Fibroblast of the aortic adventitia (primary cell): ENCODE data around the gene TGDS. TPM values are rescaled to one million over a fixed set of nuclear protein-coding genes. Genes with fewer than 3 reads are reported as not detected.

Source experiments
- DNase-seq: peaks from one replicate; pipeline ENCODE4 v3.0.0-alpha.2; 2010; ENCODE audit warnings: low read depth
- H3K4me3 ChIP-seq: 2 replicates; pipeline ENCODE4 v1.5.1; 2011; ENCODE audit warnings: low read depth, mild to moderate bottlenecking, control low read depth, low read length, moderate library complexity
- total RNA-seq: library from RNA; depleted of rRNA; stranded (reverse); fragments of >200 nt; gene quantifications from 2 replicates; pipeline ENCODE4 v1.2.3, GENCODE V29; 2012; ENCODE audit warnings: low replicate concordance
- TF ChIP-seq, protein P1 (sequence below): IDR thresholded peaks from 2 replicates; pipeline ENCODE4 v1.5.1; 2011; ENCODE audit warnings: mild to moderate bottlenecking, low read length, control low read depth, inconsistent platforms; ENCODE audit not compliant: insufficient read depth

TGDS gene
- total RNA-seq, 1 donor: 14.9 TPM

DNA sequence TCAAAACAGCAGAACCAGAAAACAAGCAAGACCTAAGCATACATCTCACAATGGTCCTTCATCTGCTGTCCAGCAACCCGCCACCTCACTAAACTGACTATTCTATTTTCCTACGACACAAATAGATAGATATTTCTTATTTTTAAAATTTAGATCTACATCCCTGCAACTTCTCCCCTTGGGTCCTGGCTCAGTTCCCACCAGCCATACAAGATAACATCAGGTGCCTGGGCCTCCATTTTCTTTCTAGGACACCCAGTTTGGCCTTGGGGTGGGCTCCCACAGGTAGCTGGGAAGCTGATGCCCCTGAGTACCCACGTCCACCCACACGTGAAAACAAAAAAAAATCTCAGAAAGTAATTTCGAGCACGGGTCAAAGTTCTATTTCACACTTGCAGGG, 47.6 kb downstream of the TGDS start:
- DNase-seq: no peak
- peak overlapping the region; percentile 78 for H3K4me3 ChIP-seq
- TF ChIP-seq, protein P1, sequence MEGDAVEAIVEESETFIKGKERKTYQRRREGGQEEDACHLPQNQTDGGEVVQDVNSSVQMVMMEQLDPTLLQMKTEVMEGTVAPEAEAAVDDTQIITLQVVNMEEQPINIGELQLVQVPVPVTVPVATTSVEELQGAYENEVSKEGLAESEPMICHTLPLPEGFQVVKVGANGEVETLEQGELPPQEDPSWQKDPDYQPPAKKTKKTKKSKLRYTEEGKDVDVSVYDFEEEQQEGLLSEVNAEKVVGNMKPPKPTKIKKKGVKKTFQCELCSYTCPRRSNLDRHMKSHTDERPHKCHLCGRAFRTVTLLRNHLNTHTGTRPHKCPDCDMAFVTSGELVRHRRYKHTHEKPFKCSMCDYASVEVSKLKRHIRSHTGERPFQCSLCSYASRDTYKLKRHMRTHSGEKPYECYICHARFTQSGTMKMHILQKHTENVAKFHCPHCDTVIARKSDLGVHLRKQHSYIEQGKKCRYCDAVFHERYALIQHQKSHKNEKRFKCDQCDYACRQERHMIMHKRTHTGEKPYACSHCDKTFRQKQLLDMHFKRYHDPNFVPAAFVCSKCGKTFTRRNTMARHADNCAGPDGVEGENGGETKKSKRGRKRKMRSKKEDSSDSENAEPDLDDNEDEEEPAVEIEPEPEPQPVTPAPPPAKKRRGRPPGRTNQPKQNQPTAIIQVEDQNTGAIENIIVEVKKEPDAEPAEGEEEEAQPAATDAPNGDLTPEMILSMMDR: no peak

DNA sequence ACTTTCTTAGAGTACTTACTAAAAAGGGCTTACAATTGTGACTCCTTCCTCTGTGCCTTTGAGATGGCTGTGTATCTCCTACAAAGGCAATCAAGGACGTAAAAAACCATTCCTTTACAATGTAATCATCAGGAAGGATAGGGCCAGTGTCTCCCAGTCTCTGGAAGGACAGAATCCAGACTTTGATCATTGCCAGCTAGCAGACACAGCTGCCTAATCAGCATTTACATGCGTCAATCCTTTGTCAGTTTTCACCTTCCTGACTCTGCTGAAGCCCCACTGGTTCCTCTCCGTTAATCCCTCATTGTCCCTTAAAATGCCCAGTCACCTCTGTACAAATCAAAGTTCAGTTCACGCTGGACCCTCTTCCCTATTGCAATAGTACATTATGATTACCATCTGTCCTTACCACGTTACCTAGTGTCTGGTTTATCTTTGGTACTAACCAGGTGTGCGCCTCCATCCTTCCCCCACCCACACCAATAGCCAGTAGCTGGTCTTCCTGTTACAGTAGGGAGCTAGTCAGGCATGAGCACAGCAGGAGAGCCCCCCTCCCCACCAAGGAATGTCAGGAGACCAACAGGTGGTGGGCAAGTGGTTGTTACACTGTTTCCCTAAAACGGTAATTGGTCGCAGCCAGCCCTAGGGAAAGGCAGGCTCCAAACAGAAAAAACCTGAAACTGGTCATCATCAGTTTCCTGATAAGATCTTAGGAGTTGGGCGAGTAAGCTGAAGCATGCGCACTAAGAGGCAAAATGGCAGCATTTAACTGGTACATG, 49.7 kb downstream of the TGDS start:
- H3K4me3 ChIP-seq: no peak overlapping the region
- DNase-seq: no peak
- TF ChIP-seq, protein P1: no peak

DNA sequence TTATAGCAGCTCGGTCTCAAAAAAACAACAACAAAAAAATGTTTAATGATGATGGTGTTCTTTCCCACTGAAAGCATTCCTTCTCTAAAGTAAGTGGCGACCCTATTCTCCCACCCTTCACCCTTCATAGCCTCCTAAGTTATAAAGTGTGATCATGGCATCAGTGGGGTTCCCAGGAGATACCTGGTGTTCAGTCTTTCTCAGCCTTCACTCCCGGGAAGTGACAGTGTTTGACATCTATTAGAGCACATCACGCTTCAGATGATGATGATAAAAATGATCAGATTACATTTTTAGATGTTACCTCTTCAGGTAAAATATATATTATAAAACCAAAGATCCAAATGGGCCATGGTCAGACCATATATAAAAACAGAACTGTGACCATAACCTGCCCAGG, 51.0 kb downstream of the TGDS start:
- H3K4me3 ChIP-seq: no peak overlapping the region
- no peak for DNase-seq
- TF ChIP-seq, protein P1: no peak

DNA sequence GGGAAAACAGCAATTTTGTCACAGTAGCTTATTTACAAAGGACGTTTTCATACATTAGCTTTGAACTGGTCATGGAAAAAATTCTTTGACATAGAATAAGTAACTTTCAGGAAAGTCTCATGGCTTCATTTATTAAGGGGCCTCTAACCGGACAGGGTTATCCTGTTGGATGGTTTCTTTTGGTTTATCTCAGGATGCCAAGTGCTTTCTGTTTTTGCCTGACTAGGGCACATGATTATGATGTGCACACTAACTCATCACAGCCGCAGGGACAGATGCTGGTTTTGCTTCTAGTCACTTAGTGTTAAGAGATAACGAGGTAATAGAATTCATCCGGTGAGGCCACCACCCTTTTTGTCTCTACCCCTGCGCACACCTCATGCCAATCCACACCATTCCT, 53.0 kb downstream of the TGDS start:
- TF ChIP-seq, protein P1: no peak
- H3K4me3 ChIP-seq: no peak overlapping the region
- no peak for DNase-seq

DNA sequence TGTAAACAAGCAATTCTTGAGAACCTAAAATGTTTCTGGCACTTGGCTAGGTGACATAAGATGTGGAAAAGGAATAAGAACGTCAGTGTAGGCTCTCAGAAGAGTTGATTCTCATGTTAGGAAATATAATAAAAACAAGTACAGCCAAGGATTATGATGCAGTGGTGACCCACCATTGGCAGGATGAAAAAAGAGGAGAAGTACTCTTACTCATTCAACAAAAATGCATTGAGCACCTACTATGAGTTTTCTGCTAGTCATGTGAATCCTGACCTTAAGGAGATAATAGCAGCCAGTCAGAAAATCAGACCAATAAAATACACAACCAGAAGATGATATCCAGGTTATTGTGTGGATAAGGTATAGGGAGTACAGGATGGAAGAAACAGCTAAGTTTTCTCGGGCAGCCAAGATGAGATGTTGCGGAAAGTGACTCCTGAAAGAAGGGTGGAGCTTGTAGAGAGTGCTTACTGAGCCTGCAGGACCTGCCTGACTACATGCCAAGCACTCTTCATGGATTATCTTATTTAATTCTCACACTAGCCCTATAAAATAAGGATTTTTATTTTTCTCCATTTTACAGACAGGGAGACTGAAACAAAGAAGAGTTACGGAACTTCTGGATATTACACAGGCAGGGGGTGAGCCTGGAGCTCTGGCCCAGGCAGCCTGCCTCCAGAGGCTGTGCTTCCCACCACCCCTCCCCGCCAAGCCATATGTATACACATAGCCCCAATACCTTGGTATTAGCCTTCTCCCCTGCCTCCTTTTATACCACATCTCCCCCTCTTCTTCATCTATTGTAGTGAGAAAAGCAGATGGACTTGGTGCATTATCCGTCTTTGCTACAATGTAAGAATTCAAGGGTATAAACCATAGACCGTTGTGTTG, 58.0 kb downstream of the TGDS start:
- TF ChIP-seq, protein P1: no peak
- no peak for DNase-seq
- H3K4me3 ChIP-seq: no peak overlapping the region

DNA sequence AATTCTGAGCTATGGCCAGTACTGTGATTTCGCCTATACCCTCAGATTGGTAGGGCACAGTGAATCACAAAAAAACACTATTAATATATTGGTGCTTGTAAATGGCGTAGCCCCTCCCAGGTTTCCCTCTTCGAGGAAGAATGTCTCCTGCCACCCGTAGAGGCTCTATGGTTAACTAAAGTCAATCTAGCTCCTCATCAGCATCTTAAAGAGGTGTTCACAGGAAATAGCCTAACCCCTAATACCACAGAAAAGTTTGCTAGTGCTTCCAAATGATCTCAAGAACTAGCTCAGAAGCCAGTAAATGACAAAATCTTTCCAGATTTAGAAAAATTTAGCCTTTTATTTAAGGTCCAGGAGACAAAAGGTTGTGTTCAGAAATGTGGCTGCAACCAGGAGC, 60.2 kb downstream of the TGDS start:
- no peak for DNase-seq
- no peak overlapping the region for H3K4me3 ChIP-seq
- TF ChIP-seq, protein P1: no peak
